OCI-M1 (cell line): ENCODE measurements around the gene C1S.
"Not testable (repeated sequence)": the region's sequence is repeated elsewhere in the genome, so short reads cannot be mapped to it uniquely, and the experiment has no call there.

ENCODE experiments used
- DNase-seq: peaks from one replicate; lab custom pipeline; 2025; lab: John Stamatoyannopoulos, UW

Gene C1S

DNA sequence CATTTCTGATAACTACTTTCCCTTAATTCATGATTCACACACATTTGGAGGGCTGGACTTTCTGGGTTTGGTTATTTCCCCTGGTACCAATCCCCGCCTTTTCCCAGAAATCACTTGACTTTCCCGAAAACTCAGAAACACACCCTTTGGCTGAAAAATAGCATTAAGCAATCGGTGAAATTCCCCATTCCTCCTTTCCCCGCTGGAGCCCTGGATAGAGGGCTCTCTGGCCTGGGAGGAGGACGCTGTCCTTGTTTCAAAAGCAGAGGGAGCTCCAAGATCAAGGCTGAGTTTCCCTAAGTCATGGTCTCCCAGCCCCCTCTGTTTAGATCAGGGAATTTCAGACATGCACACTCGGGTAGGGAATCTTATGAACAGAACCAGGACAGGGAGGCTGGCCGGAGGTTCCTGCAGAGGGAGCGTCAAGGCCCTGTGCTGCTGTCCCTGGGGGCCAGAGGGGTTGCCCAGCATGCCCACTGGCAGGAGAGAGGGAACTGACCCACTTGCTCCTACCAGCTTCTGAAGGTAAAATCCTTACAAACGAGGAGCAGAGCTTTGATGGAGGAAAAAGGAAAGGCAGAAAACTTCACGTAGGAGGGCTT, at the start of gene C1S:
Gene C1S (plus strand): TSS at position 366 of the 602 bp plus-strand sequence. CDS start 1,195 bp downstream, outside the sequence.
- peak; percentile 55 for DNase-seq

DNA sequence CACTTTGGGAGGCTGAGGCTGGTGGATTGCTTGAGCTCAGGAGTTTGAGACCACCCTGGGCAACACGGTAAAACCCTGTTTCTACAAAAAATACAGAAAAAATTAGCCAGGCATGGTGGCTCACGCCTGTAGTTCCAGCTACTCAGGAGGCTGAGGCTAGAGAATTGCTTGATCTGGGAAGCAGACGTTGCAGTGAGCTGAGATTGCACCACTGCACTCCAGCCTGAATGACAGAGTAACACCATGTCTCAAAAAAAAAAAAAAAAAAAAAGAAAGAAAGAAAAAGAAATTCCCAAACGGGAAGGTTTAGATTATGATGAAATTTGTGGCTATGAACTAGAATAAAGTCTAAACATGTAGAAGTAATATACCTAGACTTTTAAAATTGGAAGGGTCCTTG, 49.1 kb upstream of the C1S start:
- DNase-seq, result not testable (repeated sequence)

DNA sequence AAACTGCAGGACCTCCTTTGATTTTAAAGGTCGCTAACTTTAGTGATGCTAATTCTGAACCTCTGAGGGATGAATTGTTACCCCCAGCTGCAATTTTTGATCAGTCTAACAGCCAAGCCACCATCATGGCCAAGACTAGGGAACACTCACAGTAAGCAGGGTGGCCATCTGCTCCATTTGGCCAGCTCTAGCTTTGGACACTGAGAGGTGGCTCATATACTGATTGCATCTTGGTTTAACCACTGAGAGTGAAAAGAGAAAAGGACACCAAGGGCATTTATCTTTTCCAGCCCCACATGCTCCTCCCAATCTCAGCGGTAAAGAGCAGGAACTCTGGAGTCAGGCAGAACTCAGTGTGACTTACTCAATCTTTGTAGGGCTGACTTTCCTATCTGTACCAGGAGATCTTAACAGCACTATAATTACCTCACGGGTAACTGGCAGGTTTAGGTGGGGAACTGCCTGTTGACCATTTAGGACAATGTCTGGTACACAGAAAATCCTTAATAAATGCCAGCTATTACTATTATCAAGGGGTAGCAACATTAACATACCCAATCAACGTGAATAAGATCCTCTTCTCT, 48.4 kb upstream of the C1S start:
- DNase-seq, result peak; percentile 67

DNA sequence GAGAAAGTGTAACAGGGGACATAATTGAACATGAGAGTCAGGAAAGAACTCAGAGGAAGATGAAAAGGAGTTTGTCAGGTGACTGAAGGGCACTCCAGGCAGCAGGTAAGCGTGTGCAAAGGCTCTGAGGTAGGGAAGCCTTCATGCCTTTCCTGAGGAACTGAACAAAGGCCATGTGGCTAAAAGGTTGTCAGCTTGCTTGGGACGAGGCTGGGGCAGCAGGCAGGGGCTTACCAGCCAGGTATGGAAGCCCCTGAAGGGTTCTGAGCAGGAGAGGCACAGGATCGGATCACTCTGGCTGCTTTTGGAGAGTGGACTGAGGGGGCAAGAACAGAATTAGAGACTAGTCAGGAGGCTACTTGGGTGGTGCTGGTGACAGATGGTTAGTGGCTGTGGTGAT, 47.4 kb upstream of the C1S start:
- DNase-seq, result no peak

DNA sequence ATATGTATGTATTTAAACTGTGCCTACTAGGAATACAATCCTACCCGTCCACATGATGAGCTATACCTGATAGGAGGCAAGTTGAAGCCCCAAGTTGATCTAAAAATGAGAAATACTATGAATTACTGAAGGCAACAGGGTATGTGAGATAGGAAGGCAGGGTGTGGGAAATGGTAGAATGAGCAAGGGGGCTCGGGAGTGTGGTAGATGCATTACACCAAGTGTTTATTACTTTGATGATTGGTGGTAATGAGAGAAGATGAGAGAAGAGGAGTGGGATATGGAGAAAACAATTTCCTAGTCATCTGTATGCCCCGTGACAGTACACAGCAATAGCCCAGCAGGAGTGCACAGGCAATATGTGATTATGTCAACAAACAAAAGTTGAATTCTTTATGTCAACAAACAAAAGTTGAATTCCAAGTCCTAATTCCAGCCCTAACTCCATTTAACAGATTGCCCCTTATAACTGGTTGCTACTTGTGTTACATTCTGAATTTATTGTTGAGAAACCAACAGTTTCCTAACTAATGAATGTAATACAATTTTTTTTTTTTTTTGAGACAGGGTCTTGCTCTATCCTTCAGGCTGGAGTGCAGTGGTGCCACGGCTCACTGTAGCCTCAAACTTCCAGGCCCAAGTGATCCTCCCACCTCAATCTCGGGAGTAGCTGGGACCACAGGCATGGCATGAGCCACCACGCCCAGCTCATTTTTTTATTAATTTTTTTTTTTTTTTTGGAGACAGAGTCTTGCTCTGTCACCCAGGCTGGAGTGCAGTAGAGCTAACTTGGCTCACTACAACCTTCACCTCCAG, 44.8 kb upstream of the C1S start:
- DNase-seq, result no peak

DNA sequence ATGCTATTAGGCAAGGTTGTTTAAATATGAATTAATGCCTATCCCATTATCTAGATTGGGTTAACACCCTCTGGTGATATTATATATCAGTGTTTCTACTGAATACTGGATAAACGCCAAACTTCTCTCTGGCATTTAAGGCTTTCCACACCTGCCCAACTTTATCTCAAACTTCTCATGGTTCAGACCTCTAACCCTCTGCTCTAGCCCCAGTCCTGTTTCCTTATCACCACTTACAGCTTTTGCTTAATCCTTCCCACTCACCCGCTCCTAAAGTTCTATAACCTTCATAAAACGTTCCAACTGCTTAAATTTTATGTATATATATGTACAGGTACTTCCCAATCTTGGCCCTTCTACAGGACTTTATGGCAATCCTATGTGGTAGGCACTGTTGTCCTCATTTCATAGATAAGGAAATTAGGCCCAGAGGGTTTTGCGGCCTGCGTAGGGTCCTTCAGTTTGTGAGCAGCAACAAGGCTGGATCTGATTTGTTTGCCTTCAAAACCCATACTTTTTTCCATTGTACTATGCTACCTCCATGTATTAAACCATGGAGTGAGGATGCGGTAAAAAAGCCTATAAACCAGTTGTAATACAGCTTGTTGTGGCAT, 43.5 kb upstream of the C1S start:
- peak; percentile 79 for DNase-seq

DNA sequence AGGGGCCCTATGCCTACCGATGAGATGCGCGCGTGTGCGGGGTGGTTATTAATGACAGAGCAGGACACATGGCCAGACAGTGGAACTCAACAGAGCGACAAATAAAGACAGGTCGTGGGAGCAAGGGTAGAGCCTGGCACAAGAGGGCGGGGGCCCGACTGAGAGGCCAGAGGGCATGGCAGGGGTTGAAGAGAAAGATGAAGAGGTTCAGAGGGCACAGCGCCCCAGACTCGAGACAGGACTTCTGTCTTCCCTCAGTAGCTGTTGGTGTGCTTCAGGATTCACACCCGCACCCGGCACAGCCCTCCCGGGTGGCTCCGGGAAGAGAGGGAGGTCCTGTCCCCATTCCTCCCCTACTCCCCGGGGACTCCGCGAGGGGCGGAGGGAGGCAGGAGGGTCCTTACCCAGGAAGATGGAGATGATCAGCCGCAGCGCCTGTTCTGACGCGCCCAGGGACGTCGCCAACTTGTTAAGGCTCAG, 42.6 kb upstream of the C1S start:
- no peak for DNase-seq

DNA sequence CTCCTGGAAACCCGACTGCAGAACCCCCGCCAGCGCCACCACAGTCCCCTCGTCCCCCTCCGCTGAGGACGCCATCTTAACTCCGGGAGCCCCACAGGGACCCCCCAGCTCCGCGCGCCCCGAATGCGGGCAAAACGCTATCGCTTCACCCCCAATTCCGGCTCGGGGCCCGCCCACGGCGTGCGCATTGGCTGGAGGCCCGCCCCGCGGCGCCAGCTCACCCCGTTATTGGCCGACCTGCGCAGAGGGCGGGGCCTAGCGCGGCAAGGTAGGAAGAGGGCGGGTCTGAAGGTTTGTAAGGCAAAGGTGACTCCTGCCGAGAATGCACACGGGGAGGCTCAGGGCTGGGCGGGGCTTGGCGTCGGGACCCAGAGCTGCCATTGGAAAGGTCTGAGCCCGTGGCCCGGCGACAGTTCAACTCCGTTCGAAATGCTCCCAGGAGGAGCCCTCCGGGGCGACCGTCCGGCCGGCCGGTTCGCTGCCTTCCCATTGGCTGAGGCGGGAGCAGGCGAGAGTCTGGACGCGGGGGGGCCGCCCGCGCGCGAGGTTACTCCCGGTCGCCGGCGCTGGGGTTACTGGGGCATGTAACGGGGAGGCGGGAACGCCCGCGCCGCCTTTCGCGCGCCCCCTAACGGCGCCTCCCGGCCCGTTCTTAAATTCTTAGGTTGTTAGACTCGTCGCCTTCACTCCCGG, 42.0 kb upstream of the C1S start, which contains the start of gene LPCAT3:
Gene LPCAT3 (minus strand): TSS at position 127 of the 693 bp plus-strand sequence. CDS start 52 bp downstream, at position 75.
- peak; percentile 98 for DNase-seq

DNA sequence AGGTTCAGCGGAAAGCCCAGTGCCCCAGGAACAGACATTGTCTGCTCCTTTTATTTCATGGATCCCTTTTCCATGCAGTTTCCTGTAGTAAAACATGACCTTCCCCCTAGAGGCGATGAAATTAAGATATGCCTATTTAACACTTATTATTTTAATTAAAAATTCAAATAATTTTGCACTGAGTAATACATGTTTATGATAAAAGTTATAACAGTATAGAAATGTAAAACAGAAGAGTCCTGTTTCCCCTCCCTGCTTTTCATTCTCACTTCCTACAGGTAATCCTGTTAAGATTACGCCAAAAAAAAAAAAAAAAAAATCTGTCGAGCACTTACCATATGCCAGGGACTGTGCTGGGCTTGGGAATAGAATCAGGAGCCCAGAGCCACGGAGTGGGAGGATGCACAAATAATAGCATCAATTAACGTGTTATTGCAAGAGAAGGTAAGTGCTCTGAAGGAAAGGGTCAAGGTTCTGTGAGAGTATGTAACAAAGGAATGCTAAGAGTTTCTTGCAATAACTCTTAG, 41.4 kb upstream of the C1S start:
- no peak for DNase-seq

DNA sequence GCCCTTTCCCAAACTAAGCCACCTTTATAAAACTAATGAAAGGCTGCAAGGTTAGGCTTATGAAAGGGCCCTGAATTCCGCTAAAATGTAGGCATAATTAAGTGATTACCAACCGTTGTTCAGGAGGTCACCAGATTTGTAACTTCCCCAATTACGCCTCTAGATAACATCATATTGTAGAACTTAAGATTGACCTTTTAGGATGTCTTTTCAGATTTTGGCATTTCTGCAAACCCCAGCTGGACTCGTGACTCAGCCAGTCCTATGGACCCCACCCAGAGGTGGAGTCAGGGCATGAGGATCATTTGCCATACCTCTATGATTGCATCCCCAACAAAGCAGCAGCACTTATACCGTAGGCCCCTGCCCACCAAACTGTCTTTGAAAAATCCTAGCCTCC, 38.6 kb upstream of the C1S start:
- DNase-seq, result peak; percentile 71

DNA sequence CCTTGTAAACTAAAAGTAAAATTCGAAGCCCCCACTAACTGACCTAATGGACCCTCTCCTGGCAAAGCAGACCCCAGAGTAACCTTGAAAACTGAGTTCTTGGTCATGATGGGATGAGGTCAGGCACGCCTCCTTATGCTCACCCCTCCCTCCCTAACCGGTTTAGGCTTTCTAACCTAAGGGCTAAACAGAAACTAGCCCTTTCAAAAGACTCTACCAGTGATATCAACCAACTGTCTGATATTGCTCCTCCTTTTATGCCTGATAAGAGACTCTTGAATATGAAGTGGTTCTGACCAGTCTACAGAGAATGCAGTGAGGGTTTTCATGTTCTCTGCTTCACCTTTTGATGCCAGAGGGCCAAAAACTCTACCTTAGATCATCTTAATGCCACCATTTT, 37.4 kb upstream of the C1S start:
- peak; percentile 87 for DNase-seq

DNA sequence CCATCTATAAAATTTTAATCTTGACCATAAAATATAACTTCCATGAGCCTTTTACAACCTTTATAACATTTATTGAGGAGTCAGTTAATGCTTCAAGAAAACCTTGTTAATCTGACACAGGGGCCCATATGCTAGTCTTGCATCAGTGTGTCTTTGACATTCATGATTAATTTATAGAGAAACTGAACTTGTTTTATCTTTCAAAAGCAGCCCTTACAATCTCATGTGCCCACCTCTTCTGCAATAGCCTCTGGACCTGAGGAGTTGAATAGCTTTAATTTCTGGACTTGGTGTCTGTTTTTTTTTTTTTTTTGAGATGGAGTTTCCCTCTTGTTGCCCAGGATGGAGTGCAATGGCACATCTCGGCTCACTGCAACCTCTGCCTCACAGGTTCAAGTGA, 33.7 kb upstream of the C1S start:
- DNase-seq, result peak; percentile 91

DNA sequence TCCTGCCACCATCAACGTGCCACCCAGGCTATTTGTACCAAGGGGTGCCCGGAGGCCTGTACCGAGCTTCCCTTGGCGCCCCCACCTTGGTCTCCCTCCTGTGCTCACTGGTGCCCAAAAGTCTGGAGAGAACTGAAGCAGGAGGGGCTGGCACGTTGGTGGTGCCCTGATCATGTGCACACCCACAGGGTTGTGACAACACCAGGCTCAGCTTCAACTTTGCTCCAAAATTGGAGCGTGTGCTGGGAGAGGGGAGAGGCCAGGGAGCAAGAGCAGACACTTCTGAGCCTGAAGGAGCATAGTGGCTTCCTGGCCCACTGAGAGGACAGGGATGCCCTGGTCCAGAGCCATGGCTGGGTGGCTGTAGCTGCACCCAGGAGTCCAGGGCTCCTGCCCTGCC, 29.2 kb upstream of the C1S start:
- DNase-seq, result no peak

DNA sequence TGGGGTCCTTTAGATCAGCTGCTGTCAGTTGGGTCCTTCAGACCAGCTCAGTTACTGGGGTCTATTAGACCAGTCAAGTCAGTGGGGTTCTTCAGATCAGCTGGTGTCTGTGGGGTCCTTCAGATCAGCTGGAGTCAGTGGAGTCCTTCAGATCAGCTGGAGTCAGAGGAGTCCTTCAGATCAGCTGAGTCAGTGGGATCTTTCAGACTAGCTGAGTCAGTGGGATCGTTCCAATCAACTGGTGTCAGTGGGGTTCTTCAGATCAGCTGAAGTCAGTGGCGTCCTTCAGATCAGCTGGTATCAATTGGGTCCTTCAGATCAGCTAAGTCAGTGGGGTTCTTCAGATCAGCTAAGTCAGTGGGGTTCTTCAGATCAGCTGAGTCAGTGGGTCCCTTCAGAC, 27.5 kb upstream of the C1S start:
- DNase-seq, result no peak

DNA sequence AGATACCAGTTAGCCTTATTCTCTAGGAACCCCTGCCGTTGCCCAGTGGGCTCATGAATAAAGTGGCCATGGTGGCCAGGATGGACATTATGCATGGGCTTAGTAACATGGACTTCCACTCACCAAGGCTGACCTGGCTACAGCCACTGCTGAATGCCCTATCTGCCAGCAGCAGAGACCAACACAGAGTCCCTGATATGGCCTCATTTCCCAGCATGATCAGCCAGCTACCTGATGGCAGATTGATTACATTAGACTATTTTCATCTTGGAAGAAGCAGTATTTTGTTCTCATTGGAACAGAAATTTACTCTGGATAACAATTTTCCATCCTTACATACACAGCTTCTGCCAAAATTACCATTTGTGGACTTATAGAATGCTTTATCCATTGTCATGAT, 26.1 kb upstream of the C1S start:
- no peak for DNase-seq

DNA sequence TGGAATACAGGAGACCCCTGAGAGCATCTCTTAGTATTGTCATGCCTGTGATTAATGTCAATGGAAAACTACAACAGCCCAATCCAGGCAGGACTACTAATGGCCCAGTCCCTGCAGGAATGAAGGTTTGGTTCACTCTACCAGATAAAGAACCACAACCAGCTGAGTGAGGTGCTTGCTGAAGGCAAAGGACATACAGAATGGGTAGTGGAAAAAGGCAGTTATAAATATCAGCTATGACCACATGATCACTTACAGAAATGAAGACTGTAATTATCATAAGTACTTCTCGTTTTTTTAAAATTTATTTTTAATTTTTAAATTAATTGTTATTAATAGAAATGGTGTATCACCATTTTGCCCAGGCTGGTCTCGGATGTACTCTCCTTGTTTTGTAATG, 25.1 kb upstream of the C1S start:
- peak; percentile 41 for DNase-seq

DNA sequence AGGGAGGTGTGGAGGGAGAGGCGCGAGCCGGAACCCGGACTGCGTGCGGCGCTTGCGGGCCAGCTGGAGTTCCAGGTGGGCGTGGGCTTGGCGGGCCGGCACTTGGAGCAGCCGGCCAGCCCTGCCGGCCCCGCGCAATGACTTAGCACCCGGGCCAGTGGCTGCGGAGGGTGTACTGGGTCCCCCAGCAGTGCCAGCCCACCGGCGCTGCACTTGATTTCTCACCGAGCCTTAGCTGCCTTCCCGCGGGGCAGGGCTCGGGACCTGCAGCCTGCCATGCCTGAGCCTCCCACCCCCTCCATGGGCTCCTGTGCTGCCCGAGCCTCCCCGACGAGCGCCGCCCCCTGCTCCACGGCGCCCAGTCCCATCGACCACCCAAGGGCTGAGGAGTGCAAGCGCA, 23.1 kb upstream of the C1S start:
- not testable (repeated sequence) for DNase-seq

DNA sequence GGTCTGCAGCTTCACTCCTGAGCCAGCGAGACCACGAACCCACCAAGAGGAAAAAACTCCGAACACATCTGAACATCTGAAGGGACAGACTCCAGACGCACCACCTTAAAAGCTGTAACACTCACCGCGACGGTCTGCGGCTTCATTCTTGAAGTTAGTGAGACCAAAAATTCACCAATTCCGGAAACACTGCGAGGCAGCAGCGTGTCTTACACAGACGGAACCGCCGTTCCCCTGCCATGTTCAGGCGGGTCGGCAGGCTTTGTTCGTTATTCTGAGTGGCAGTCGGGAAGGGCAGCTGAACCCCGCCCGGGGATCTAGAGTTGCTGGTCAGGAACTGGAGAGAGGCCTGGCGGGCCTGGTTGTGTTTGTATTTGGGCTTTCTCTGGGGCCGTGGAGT, 21.9 kb upstream of the C1S start:
- DNase-seq, result no peak

DNA sequence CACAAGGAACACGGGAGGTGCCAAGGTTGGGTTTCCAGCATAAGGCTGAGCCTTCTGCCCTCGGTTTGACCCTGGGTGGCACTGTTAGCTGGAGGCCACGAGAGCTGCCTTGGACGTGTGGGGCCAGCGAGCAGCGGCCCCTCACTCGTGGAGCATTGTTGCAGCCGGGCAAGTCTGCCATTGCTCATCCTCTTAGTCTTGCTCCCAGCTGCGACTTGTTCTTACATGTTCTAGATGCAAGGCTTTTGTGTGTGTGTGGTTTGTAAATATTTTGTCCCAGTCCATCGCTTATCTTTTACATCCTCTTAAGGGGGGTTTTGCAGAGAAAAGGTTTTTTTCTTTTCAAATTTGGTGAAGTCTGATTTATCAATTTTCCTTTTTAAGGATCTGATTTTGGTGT, 21.1 kb upstream of the C1S start:
- DNase-seq, result no peak

DNA sequence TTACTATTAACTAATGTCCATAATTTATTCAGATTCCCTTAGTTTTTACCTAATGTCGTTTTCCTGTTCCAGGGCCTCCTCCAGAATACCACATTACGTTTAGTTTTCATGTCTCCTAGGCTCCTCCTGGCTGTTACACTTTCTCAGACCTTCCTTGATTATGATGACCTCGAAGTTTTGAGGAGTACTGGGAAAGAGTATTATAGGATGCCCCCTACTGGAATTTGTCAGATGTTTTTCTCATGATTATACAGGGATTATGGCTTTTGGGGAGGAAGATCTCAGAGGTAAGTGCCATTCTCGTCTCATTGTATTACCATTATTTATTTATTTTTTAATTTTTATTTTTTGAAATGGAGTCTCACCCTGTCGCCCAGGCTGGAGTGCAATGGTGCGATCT, 17.7 kb upstream of the C1S start:
- DNase-seq, result peak; percentile 90

DNA sequence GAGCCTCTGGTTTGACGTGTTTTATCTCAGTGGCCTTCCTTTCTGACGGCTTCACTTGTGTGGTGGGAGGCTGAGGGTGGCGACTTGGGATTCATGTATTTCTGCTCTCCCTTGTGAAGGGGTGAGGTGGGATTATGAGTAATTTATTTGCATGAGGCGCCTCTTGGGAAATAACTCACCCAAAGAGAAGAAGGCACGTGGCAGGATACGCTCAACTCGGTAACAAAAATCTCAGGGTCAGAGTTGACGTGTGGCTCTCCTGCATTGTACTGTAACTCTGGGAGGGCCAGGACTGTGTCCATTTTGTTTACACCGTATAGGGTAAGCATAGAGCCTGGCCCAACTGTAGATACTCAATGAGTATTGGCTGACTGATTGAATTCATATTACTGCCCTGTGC, 14.6 kb upstream of the C1S start:
- DNase-seq, result no peak
